Pancreas (tissue), 10 donors: ENCODE results near the gene GSK3A. TPM values are rescaled to one million over a fixed set of nuclear protein-coding genes. Genes with fewer than 3 reads are reported as not detected.
A peak's percentile ranks its signal among the peaks of the same experiment; 100 is the strongest.

ENCODE experiments used
- ATAC-seq, 4 donors: fragments of 200-7000 bp; cut with Tn5 transposase; one replicate each; pipeline versions ENCODE4 v1.8.0 to v1.9.1; 2020; ENCODE audit warnings: mild to moderate bottlenecking in 4 of 4, moderate library complexity in 4 of 4
- DNase-seq, 6 donors: peaks; one replicate each; pipeline ENCODE4 v3.0.0-alpha.2; 2020
- FAIRE-seq: peaks from 2 replicates; lab custom pipeline; 2012; peaks lifted over from hg19 to GRCh38; lab: Jason Lieb, UNC
- H3K27ac ChIP-seq, 4 donors: fragments of 200-600 bp; sonication (generic); 1 replicate in 3 of 4; 2 replicates in 1 of 4; pipeline versions ENCODE4 v1.5.0 to v1.8.0; 2020
- H3K27me3 ChIP-seq, 4 donors: fragments of 200-600 bp; one replicate each; pipeline ENCODE4 v1.8.0; 2021
- H3K36me3 ChIP-seq, 3 donors: fragments of 200-600 bp; sonication (generic) in 1 of 3; one replicate each; pipeline versions ENCODE4 v1.5.0 to v1.8.0; 2020 to 2021
- H3K4me1 ChIP-seq, 3 donors: fragments of 200-600 bp; one replicate each; pipeline ENCODE4 v1.8.0; 2021
- H3K4me3 ChIP-seq, 4 donors: fragments of 200-600 bp; sonication (generic) in 2 of 4; one replicate each; pipeline versions ENCODE4 v1.5.0 to v1.8.0; 2020 to 2021
- H3K9me3 ChIP-seq, 4 donors: fragments of 200-600 bp; one replicate each; pipeline ENCODE4 v1.8.0; 2021
- CTCF ChIP-seq, 4 donors: fragments of 200-600 bp; sonication (generic) in 3 of 4; IDR thresholded peaks; one replicate each; pipeline versions ENCODE4 v1.5.0 to v1.8.0; 2021; ENCODE audit warnings: antibody characterized with exemption in 4 of 4
- WGBS, 2 donors: extraction: QIAGEN DNeasy Blood & Tissue Kit; methylation state at CpG; one replicate each; pipeline ENCODE4 v1.1.7; 2013; 5-methylcytosine and 5-hydroxymethylcytosine counted together
- intact Hi-C, 3 donors: fragments of 100-400 bp; cut with DNase I; formaldehyde crosslinking; loops; one replicate each; pipeline versions ENCODE4 v1.11.1 to v1.14.2; 2022
- polyA plus RNA-seq, 2 donors: library from polyadenylated mRNA; stranded (reverse); fragments of 200-250 nt; gene quantifications; one replicate each; pipeline ENCODE4 v1.2.3, GENCODE V29; 2013
- total RNA-seq, 6 donors: library from RNA; stranded (reverse); fragmentation: NEBNext Ultra II Directional in 4 of 6; extraction: Animal tissue kit (Norgen Biotek cat#: 25700) in 4 of 6; gene quantifications; one replicate each; pipeline versions ENCODE4 v1.2.1 to v1.2.4, GENCODE V29; 2021 to 2023
- donor health status: healthy with polysubstance abuse.
- donor health status: DM: no; HTN: no; CAD: no; lungs with moderate emphysema.
- donor health status: DM: no; HTN: no; CAD: no.
- donor health status: control.
- donor health status: control.
- donor health status: Bipolar disorder and iron deficiency.
- donor health status: DM: yes; HTN: yes; CAD: no.
- donor health status: DM: no; HTN: no; CAD: no.
- donor health status: DM: no; HTN: no; CAD: no.
- donor health status: DM: yes; HTN: yes; CAD: no.

Gene GSK3A
- total and polyA plus RNA-seq, 8 donors: 9.9 to 27.6 (median 15.9) TPM

DNA sequence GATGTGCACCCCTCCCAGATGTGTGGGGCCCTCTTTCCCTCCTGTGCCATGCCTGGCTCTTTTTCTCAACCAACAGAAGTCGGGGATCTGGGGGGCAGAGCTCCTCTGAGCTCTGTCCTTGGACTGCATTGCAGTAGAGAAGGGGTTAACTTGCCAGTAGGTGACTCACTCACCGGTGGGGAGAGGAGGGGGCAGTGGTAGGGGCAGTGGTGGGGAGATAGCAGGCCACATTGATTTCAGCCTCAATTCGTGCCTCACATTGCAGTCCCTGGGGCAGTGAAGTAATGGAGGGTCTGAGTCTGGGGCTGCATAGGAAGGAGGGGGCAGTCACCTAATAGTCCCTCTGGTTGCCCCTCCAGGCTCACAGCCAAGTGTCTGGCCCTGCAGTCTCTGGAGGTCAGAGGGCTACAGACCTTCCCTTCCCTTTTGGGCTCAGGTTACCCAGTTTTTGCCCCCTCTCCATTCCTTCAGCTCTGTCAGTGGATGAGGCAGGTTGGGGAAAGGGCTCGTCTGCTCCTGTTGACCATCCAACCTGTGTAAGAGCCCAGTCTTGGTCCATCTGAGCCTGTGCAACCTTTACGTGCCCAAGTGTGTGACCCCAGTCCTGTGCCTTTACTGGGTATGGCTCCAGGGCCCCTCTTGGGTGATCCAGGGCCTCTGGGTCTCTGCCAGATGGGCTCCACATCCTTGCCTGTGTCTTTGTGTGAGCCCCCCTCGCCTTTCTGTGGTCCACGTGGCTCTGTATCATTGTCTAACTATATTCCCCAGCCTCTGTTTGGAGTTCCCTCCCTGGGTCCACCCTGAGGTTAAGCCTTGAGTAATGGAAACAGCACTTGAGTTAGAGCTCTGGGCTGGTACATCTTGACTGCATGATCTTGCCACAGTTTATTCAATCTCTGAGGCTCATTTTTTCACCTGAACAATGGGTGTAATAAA is 39.7 kb upstream of the GSK3A start:
- no peak for FAIRE-seq
- no peak for TF ChIP-seq CTCF (IDR thresholded peaks at IDR 0.05)
- Histone ChIP-seq H3K9me3 (no peaks in the 10 kb centered on the region), H3K27ac (peak overlapping the region; percentile 70 to 90 (median 78)), H3K27me3 (no peaks in the 10 kb centered on the region), H3K4me3 (peak overlapping the region in 2 of 4 donors; percentile 60 to 62), H3K36me3 (peaks cover 0 to 1% (median under 1%) of the 10 kb centered on the region in 3 donors), H3K4me1 (peaks cover 20 to 54% (median 29%) of the 10 kb centered on the region in 3 donors)
- WGBS, 2 donors: 38 to 39% methylated on average over 7 of the region's 7 CpGs
- intact Hi-C loops: no loop called here
- no peak for ATAC-seq
- DNase-seq: peak in 4 of 6 donors; percentile 59 to 69 (median 62)

DNA sequence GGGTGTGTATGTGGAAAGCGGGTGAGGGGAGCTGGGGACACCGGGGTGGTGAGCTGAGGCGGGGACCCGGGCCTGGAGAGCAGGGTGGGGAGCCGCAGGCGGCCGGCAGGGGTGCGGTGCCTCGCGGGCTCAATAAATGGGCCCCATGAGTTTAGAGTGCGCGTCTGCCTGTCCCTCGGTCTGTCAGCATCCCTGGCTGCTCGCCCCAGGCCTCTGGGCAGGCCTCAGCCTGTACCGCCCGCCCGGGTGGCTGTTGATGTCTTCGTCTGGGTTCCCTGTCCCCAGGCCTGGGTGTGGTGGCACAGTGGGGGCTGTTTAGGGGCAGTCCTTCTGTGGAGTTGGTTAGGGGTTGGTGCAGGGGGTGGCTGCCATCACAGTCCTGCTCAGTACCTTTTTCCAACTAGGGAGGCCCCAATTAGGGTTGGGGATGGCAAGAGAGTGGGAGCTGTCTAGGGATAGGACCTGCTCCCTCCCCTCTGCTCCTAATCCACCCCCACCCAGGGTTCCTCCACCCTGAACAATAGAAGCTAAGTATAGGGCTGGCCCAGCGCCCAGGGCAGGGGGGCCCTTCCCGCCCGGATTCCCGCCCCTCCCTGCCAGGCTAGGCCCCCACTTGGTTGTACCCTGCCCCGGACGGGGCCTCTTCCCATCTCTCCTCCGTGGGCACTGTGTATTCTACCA is 38.9 kb upstream of the GSK3A start:
- peaks cover 20 to 54% (median 29%) of the 10 kb centered on the region in 3 donors for H3K4me1 ChIP-seq
- no peak for FAIRE-seq
- peak overlapping the region; percentile 70 to 90 (median 78) for H3K27ac ChIP-seq
- no peaks in the 10 kb centered on the region for H3K36me3 ChIP-seq
- TF ChIP-seq CTCF (IDR thresholded peaks at IDR 0.05): no peak
- no peaks in the 10 kb centered on the region for H3K9me3 ChIP-seq
- WGBS, 2 donors: 35 to 41% methylated on average over 19 to 25 of the region's 25 CpGs
- intact Hi-C loops: no loop called here
- peak overlapping the region in 3 of 4 donors; percentile 60 to 62 (median 60) for H3K4me3 ChIP-seq
- no peaks in the 10 kb centered on the region for H3K27me3 ChIP-seq
- ATAC-seq: peak in 1 of 4 donors; percentile 1
- peak in 4 of 6 donors; percentile 52 to 86 (median 68) for DNase-seq

GRCh38 chr19:42280815-42281145 is 38.4 kb upstream of the GSK3A start:
- Histone ChIP-seq H3K27me3 (no peaks in the 10 kb centered on the region), H3K27ac (peak overlapping the region; percentile 70 to 90 (median 78)), H3K36me3 (no peaks in the 10 kb centered on the region), H3K4me3 (peak overlapping the region; percentile 60 to 92 (median 61)), H3K9me3 (no peaks in the 10 kb centered on the region), H3K4me1 (peaks cover 23 to 53% (median 26%) of the 10 kb centered on the region in 3 donors)
- ATAC-seq (peak in 1 of 4 donors; percentile 1), FAIRE-seq (no peak), DNase-seq (peak in 1 of 6 donors; percentile 44)
- intact Hi-C loops: no loop called here
- WGBS, 2 donors: 2 to 5% methylated on average over 14 to 20 of the region's 20 CpGs
- no peak for TF ChIP-seq CTCF (IDR thresholded peaks at IDR 0.05)

DNA sequence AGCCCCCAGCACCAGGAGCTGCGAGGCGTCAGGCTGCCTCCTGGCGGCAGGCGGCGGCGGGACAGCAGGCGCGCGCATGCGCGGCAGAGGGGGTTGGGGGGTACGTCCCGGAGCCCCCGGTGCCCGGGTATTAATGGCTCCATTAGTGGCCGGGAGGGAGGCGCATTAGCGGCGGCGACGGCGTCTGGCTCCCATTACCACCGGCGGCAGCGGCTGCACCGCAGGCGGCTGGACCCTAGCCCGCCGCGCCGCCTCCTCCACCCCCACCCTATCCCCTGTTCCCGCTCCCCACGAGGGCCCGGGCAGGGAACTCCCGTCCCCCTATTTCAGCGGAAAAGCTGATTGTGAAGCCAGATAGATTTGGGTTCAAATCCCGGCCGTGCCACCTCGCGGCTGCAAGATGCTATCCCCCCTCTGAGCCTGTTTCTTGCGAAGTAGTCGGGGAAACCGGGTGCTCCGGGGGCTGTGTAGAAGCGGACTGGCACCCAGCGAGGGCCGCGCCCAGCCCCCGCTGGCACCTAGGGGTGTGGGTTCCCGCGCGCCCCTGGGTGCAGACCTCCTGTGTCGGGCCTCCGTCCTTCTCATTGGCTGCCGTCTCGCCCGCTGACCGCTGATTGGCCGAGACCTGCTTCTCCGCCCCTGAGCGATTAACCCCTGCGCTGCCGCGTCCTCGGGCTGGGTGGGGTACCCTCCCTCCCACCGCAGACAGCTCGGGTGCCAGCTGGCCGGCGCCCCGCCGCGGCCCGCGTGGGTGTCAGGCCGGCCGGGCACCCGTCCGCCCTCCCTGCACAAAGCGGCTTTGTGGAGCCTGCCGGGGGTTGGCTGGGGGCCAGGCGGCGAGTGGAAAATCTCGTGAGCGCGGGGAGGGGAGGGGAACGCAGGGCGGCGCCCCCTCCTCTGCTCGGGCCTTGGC is 37.8 kb upstream of the GSK3A start:
- ATAC-seq (peak; percentile 39 to 62 (median 58)), DNase-seq (peak; percentile 82 to 95 (median 87)), FAIRE-seq (no peak)
- peak; percentile 72 to 93 (median 82) for TF ChIP-seq CTCF (IDR thresholded peaks at IDR 0.05)
- peak overlapping the region; percentile 70 to 90 (median 78) for H3K27ac ChIP-seq
- no peaks in the 10 kb centered on the region for H3K9me3 ChIP-seq
- H3K27me3 ChIP-seq: no peaks in the 10 kb centered on the region
- peak overlapping the region; percentile 60 to 92 (median 61) for H3K4me3 ChIP-seq
- WGBS, 2 donors: 1% methylated on average over 48 to 88 of the region's 89 CpGs
- intact Hi-C loops: no loop called here
- no peaks in the 10 kb centered on the region for H3K36me3 ChIP-seq
- H3K4me1 ChIP-seq: peaks cover 20 to 53% (median 28%) of the 10 kb centered on the region in 3 donors
